ENCODE data around the gene C19orf47.

DNA sequence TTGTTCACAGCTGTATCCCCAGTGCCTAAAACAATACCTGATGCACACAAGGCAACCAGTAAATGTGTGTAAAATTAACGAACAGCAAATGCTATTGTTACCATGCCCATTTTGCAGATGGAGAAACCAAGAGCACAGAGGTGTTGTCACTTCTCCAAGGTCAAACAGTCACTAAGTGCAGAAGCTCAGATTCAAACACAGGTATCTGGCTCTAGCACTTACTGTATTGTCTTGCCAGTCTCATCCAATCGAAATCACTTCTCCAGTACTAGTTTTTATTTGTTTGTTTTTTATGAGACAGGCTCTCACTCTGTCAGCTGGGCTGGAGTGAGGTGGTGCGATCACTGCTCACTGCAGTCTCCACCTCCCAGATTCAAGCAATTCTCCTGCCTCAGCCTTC lies 14.0 kb upstream of the C19orf47 start:
- TF ChIP-seq, protein P1, sequence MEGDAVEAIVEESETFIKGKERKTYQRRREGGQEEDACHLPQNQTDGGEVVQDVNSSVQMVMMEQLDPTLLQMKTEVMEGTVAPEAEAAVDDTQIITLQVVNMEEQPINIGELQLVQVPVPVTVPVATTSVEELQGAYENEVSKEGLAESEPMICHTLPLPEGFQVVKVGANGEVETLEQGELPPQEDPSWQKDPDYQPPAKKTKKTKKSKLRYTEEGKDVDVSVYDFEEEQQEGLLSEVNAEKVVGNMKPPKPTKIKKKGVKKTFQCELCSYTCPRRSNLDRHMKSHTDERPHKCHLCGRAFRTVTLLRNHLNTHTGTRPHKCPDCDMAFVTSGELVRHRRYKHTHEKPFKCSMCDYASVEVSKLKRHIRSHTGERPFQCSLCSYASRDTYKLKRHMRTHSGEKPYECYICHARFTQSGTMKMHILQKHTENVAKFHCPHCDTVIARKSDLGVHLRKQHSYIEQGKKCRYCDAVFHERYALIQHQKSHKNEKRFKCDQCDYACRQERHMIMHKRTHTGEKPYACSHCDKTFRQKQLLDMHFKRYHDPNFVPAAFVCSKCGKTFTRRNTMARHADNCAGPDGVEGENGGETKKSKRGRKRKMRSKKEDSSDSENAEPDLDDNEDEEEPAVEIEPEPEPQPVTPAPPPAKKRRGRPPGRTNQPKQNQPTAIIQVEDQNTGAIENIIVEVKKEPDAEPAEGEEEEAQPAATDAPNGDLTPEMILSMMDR (IDR thresholded peaks at IDR 0.05 in 8 of 11, conservative IDR thresholded peaks at IDR 0.05 in 3 of 11) = no peak
- TF ChIP-seq POLR2AphosphoS5 (IDR thresholded peaks at IDR 0.05) (no peak), POLR2A (IDR thresholded peaks at IDR 0.05) (no peak)
